Stimulated activated CD8-positive, alpha-beta memory T cell treated with anti-CD3 and anti-CD28 coated beads, Interleukin-12 subunit alpha, Interleukin-12 subunit beta, amount 100 ng/mL, for 24 hours (primary cell): ENCODE results near the gene TVP23B.
"Not testable (repeated sequence)": the region's sequence is repeated elsewhere in the genome, so short reads cannot be mapped to it uniquely, and the experiment has no call there.

ENCODE experiments used
- DNase-seq: peaks from one replicate; pipeline ENCODE4 v3.0.0-alpha.2; 2020; ENCODE audit errors: extremely low read depth

Gene TVP23B

GRCh38 chr17:18791402-18791801, 10.4 kb downstream of the TVP23B start:
- not testable (repeated sequence) for DNase-seq

GRCh38 chr17:18794841-18795240, 13.9 kb downstream of the TVP23B start:
- DNase-seq, result not testable (repeated sequence)

GRCh38 chr17:18796887-18797286, 15.9 kb downstream of the TVP23B start:
- not testable (repeated sequence) for DNase-seq

- DNase-seq, result not testable (repeated sequence)
Observed at GRCh38 chr17:18803458-18804245, 22.7 kb downstream of the TVP23B start.

GRCh38 chr17:18815924-18816323, 34.9 kb downstream of the TVP23B start:
- DNase-seq, result not testable (repeated sequence)

GRCh38 chr17:18816489-18817371, 35.7 kb downstream of the TVP23B start:
- DNase-seq, result not testable (repeated sequence)

GRCh38 chr17:18821430-18821829, 40.4 kb downstream of the TVP23B start:
- not testable (repeated sequence) for DNase-seq

- not testable (repeated sequence) for DNase-seq
Observed at GRCh38 chr17:18827613-18828012, 46.6 kb downstream of the TVP23B start.

- no peak for DNase-seq
Observed at GRCh38 chr17:18848501-18848900, 67.5 kb downstream of the TVP23B start.

- no peak for DNase-seq
Observed at GRCh38 chr17:18850679-18851078, 69.7 kb downstream of the TVP23B start.

GRCh38 chr17:18851201-18851600, 70.2 kb downstream of the TVP23B start:
- DNase-seq, result no peak

- no peak for DNase-seq
Observed at GRCh38 chr17:18854956-18855355, 74.0 kb downstream of the TVP23B start.

- DNase-seq, result peak; percentile 68
Observed at GRCh38 chr17:18855831-18856569, 75.0 kb downstream of the TVP23B start.
